ENCODE data around the gene HRH2.
"Not testable (repeated sequence)": the region's sequence is repeated elsewhere in the genome, so short reads cannot be mapped to it uniquely, and the experiment has no call there.

HRH2 gene

GRCh38 chr5:175640106-175640775 is 17.6 kb upstream of the HRH2 start:
- DNase-seq (ENCODE audit: extremely low read depth, low read depth): no peak
- no peak for TF ChIP-seq CTCF (IDR thresholded peaks at IDR 0.05; ENCODE audit: low read depth, low read length, missing control alignments)
- no peak overlapping the region for H3K4me3 ChIP-seq (replicated peaks; ENCODE audit: low read depth, low read length)

GRCh38 chr5:175642998-175643397 is 14.9 kb upstream of the HRH2 start:
- no peak for DNase-seq (ENCODE audit: extremely low read depth, low read depth)
- no peak for TF ChIP-seq CTCF (IDR thresholded peaks at IDR 0.05; ENCODE audit: low read depth, low read length, missing control alignments)

GRCh38 chr5:175646251-175646650 is 11.6 kb upstream of the HRH2 start:
- TF ChIP-seq CTCF (IDR thresholded peaks at IDR 0.05; ENCODE audit: low read depth, low read length, missing control alignments): no peak
- no peak for DNase-seq (ENCODE audit: extremely low read depth, low read depth)
- H3K4me3 ChIP-seq (replicated peaks; ENCODE audit: low read depth, low read length): no peak overlapping the region

More at GRCh38 chr5:175642998-175643397, 14.9 kb upstream of the HRH2 start:
- no peak overlapping the region for H3K4me3 ChIP-seq (replicated peaks; ENCODE audit: low read depth, low read length)

- H3K4me3 ChIP-seq (replicated peaks; ENCODE audit: low read depth, low read length): no peak overlapping the region
- DNase-seq (ENCODE audit: extremely low read depth, low read depth): no peak
- TF ChIP-seq CTCF (IDR thresholded peaks at IDR 0.05; ENCODE audit: low read depth, low read length, missing control alignments): no peak
Measured at GRCh38 chr5:175649967-175650366, 7.9 kb upstream of the HRH2 start.

GRCh38 chr5:175650430-175651205 is 7.3 kb upstream of the HRH2 start:
- not testable (repeated sequence) for DNase-seq (ENCODE audit: extremely low read depth, low read depth); H3K4me3 ChIP-seq (replicated peaks; ENCODE audit: low read depth, low read length)

GRCh38 chr5:175652741-175653663 is 4.9 kb upstream of the HRH2 start:
- no peak overlapping the region for H3K4me3 ChIP-seq (replicated peaks; ENCODE audit: low read depth, low read length)
- no peak for TF ChIP-seq CTCF (IDR thresholded peaks at IDR 0.05; ENCODE audit: low read depth, low read length, missing control alignments)
- DNase-seq (ENCODE audit: extremely low read depth, low read depth): no peak

GRCh38 chr5:175653763-175654162 is 4.1 kb upstream of the HRH2 start:
- no peak for TF ChIP-seq CTCF (IDR thresholded peaks at IDR 0.05; ENCODE audit: low read depth, low read length, missing control alignments)
- DNase-seq (ENCODE audit: extremely low read depth, low read depth): no peak
- no peak overlapping the region for H3K4me3 ChIP-seq (replicated peaks; ENCODE audit: low read depth, low read length)
